Fibroblast of lung (primary cell): ENCODE results near the gene ZFYVE28.

Experiments used
- CTCF ChIP-seq, 2 donors: IDR thresholded peaks in 1 of 2; conservative IDR thresholded peaks in 1 of 2; 1 replicate in 1 of 2; 2 replicates in 1 of 2; pipeline ENCODE4 v1.5.1; 2011 to 2012; ENCODE audit warnings: low read length in 2 of 2, control low read depth in 1 of 2, inconsistent platforms in 1 of 2, low read depth in 1 of 2, mild to moderate bottlenecking in 1 of 2
- EZH2 ChIP-seq: IDR thresholded peaks from 2 replicates; pipeline ENCODE4 v1.5.1; 2012; ENCODE audit warnings: low read length, control low read depth, mild to moderate bottlenecking; ENCODE audit errors: missing control alignments

GRCh38 chr4:2363056-2363721 lies 55.3 kb downstream of the ZFYVE28 start:
- TF ChIP-seq CTCF (conservative IDR thresholded peaks at IDR 0.05 in 1 of 2, IDR thresholded peaks at IDR 0.05 in 1 of 2; ENCODE audit: low read depth in 1 of 2, low read length in 2 of 2) (no peak), EZH2 (no peak)
